Stomach (tissue), 4 donors: ENCODE data around the gene PCBP3.

Experiments
- CTCF ChIP-seq, 7 experiments: fragments of 450-650 bp in 4 of 7; fragments of 200-600 bp in 3 of 7; sonication (generic) in 3 of 7; IDR thresholded peaks; one replicate each; pipeline ENCODE4 v1.5.1; 2016 to 2019; ENCODE audit warnings: antibody characterized with exemption in 7 of 7, control low read depth in 2 of 7, mild to moderate bottlenecking in 1 of 7
- EP300 ChIP-seq: sonication (generic); formaldehyde crosslinking; IDR thresholded peaks from one replicate; pipeline ENCODE4 v1.6.1; 2017; ENCODE audit warnings: antibody characterized with exemption
- POLR2AphosphoS5 ChIP-seq, 3 donors: sonication (generic); formaldehyde crosslinking; IDR thresholded peaks; one replicate each; pipeline ENCODE4 v1.6.1; 2016; ENCODE audit warnings: antibody characterized with exemption in 3 of 3

DNA sequence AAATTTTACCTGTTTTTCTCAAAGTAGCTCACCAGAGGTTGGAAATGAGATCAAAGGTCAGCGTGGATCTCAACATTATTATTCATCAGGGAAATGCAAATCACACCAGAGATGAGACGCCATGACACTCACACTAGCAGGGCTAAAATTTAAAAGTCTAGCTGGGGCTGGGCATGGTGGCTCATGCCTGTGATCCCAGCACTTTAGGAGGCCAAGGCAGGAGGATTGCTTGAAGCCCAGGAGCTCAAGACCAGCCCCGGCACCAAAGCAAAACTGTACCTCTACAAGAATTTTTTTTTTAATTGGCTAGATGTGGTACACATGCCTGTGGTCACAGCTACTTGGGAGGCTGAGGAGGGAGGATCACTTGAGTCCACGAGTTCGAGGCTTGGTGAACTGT lies 41.4 kb upstream of the PCBP3 start:
- TF ChIP-seq CTCF (IDR thresholded peaks at IDR 0.05) (no peak), EP300 (no peak), POLR2AphosphoS5 (IDR thresholded peaks at IDR 0.05) (no peak)
